HT-29 (cell line): ENCODE measurements around the gene ZNF785. TPM values are rescaled to one million over a fixed set of nuclear protein-coding genes. Genes with fewer than 3 reads are reported as not detected.
A peak's percentile ranks its signal among the peaks of the same experiment; 100 is the strongest.
"Not testable (repeated sequence)": the region's sequence is repeated elsewhere in the genome, so short reads cannot be mapped to it uniquely, and the experiment has no call there.

Experiments
- DNase-seq: peaks from one replicate; pipeline ENCODE4 v3.0.0-alpha.2; 2015; ENCODE audit warnings: low spot score
- total RNA-seq: library from RNA; depleted of rRNA; stranded (reverse); fragments of >200 nt; shearing (Covaris generic); gene quantifications from 2 replicates; pipeline ENCODE4 v1.2.3, GENCODE V29; 2014

The ZNF785 gene
- total RNA-seq, 1 experiment from 2014 or later, result 12.2 TPM

DNA sequence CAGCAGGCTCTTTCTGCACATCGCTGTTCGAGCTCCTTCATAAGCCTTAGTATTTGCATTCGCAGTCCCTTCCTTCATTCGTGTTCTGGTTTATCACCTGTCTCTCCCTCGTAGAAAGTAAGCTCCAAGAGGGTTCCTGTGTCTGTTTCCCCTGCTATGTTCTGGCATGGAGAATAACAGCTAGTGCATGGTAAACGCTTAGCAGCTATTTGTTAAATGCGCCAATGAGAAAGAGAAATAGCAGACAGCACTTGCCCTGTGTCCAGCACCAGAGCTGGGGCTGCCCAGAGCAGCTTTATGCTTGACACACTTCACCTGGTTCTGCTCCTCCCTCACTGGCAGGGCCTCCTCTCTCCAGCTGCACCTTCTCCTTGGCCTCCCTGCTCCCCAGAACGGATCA is 19.5 kb downstream of the ZNF785 start:
- no peak for DNase-seq

DNA sequence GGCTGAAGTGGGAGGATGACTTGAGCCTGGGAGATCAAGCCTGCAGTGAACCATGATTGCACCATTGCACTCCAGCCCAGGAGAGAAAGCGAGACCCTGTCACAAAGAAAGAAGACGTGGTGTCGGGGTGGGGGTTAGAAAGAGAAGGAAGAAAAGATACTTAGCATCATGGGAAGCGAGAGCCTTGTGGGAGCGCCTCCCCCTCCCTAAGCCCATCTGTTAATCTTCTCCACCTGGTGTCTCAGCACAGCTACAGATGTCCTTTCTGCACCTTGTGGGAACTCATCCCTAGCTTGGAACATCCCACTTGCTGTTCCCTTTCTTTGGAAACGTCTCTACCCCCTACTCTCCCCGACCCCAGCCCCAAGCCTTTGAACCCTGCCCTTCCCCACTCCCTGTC is 20.0 kb downstream of the ZNF785 start:
- no peak for DNase-seq

DNA sequence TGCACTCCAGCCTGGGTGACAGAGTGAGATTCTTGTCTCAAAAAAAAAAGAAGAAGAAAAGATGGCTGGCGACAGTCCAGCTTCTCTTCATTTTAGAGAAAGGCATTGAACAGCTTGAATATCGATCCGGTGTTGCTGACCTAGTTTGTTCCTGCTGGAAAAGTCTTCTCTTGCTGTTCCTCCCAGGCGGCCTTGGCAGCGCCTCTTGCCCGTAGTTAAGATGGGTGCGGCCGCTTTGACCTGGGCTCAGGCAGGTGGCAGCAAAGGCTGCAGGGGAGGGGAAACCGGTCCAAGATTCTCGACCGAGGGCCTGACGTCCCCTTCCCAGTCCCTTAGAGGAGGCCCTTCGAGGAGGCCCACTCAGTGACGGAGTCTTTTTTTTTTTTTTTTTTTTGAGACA is 23.5 kb downstream of the ZNF785 start:
- peak; percentile 59 for DNase-seq

DNA sequence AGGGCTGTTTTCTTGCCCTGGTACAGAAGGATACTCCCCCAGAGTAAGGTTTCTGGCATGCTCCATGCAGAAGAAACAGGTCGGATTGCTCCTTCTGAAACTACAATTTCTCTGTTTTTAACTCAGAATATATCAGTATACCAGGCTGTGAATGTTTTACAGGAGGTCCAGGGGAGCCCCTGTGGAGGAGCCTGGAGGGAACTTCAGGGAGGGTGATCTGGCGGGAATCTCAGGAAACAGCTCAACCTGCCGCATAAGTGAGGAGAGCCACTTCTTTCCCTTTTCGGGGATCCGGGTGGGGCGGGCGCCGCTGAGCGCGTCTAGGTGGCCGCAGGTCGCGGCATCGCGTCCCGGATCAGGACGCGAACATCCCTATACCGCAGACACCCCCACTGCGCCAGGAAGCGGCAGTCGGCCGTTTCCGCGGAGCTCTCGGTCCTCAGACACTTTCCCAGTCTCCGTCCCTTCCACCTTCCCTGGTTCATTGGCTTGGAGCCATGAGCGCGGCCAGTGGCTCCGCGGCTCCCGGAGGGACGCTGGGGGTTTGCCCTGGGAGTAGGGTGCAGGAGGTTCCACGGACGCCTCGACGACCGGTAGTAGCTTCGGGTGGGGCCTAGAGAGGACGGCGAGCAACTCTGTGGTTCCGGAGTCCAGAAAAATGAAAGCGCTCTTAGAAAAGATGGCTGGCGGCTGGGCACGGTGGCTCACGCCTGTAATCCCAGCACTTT is 24.2 kb downstream of the ZNF785 start:
- peak; percentile 72 for DNase-seq

DNA sequence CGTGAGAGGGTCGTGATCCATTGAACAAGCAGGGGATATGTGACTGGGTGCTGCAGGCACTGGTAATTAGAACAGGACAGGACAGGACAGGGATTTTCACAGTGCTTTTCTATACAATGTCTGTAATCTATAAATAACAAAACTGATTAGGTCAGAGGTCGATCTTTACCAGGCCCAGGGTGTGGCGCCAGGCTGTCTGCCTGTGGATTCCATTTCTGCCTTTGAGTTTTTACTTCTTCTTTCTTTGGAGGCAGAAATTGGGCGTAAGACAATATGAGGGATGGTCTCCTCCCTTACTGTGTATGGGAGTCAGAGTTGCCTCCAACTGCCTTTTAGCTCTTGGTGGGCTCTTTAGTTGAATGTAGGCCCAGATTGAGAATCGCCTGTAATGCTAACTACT is 25.8 kb downstream of the ZNF785 start:
- DNase-seq, result no peak

DNA sequence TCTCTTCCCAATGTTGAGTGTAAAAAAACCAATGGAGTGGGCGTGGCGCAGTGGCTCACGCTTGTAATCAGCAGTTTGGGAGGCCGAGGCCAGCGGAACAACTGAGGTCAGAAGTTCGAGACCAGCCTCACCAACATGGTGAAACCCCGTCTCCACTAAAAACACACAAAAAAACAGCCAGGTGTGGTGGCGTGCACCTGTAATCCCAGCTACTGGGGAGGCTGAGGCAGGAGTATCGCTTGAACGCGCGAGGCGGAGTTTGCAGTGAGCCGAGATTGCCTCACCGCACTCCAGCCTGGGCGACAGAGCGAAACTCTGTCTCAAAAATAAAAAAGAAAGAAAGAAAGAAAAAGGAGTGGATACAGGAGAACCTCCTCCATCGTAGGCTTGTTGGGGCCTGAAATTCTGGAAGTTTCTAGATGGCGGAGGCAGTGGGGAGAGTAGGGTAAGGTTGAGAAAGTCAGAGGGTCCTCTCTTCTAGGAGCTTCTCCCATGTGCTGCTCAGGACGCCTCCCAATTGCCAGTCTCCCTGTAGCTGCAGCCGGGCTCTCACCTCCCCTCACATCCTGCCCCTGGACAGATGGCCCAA is 26.6 kb downstream of the ZNF785 start:
- no peak for DNase-seq

DNA sequence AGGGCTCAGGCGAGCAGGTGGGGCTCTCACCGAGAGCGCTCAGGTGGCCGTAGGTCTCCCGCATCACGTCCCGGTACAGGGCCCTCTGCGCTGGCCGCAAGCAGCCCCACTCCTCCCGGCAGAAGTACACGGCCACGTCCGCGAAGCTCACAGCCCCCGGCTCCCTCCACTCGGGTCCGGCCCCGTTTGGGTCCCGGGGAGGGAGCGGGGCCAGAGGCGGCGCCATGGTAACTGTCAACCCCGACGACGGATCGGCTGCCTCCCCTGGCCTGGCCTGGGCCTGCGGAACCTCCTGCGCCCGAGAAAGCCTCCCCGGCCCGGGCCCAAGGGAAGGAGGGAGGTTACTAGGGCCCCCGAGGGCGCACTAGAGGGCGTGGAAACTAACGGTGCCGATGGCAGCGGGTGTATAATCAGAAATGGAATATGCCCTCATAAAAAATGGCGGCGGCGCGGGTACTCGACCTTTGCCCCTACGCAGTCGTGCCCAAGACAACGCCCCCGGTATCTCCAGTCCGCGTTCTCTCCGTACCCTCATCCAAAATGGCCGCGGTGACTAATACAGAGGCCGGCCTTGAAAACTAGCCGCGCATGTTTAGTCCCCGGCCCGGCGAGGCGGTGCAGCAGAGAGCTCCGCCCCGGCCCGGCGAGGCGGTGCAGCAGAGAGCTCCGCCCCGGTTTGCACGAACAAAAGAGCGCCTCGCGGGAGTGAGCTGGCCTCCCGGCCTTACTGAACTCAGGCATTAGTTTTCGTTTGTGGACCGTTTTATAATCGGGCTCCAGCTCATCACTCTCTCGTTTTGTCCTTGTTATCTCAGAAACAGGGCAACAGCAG is 27.3 kb downstream of the ZNF785 start, which contains the start of gene ZNF764:
TSS of gene ZNF764 (minus strand) at position 418 of the 832 bp plus-strand sequence. CDS start at position 226, 192 bp downstream.
- DNase-seq, result peak; percentile 97

DNA sequence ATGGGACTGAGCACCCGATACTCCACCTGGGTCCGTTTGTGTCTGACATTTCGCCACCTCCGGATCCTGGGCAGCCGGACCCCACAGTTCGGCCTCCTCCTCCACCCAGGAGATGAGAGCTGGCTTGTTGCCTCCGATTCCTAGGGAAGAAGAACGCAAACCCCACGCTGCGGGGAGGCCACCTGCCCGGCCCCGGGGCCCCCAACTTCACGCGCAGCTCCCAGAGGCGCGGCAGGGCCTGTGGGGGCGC is 27.9 kb downstream of the ZNF785 start:
- DNase-seq, result peak; percentile 24

DNA sequence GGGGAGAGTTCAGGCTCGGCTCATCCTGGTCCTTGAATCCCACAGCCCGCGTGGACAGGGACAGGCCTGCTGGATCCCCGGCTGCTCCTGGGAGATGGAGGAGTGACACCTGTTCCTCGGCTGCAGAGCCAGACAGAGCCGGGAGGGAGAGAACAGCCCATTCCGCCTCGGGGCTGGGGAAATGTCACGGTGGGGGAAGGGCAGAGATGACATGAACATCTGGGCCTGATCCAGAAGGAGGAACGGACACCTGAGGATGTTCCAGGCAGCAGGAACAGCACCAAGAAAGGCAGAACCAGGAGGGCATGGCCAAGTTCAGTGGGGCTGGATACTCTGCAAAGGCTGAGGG is 29.4 kb downstream of the ZNF785 start:
- no peak for DNase-seq

DNA sequence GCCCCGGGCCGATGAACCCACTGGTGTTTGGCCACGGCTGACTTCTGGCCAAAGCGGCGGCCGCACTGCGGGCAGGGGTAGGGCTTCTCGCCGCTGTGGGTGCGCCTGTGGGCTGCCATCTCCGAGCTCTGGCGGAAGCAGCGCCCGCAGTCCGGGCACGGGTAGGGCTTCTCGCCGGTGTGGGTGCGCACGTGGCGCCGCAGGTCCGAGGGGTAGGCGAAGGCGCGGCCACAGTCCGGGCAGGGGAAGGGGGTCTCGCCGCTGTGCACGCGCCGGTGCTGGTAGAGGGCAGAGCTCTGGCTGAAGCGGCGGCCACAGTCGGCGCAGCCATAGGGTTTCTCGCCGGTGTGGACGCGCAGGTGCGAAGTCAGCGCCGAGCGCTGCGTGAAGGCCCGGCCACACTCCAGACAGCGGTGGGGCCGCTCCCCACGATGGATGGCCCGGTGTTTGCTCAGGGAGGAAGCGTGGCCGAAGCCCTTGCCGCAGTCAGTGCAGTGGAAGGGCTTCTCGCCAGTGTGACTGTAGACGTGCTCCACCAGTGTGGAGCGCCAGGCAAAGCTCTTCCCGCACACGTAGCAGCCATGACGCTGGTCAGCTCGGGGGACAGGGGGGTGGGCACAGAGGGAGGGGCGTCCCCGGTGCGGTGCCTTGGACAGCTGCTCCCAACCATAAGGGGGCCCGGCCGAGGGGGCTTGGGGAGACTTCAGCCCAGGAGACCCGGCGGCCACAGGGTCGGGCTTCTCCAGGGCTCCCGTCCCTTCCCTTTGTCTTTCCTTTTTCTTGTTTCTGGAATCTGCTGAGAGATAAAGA is 30.0 kb downstream of the ZNF785 start:
- DNase-seq, result no peak

DNA sequence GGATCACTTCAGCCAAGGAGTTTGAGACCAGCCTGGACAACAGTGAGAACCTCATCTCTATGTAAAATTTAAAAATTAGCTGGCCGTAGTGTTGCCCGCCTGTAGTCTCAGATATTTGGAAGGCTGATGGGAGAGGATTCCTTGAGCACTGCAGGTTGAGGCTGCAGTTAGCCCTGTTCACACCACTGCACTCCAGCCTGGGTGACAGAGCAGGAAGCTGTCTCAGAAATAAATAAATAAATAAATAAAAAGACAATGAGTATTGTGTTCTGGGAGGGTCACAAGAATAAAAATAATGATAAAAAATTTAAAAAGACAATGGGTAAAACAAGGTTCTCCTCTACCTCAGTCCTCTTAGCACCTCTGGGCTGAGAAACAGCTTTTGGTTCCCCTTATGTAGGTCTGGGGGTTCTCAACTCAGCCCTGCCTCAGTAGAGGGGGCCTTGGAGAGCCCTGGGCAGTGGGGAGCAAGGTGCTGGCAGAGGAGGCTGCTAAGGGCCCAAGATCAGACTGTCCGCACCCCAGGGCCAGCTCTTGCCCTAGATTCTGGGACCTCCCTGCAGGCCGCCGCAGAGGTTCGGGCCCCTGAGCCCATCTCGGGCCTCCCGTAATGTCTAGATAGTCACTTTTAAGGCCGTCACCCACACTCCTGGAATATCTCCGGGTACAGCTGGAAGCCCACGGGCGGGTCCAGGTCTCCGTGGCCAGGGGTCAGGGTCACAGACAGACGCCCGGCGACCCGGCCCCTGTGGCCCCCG is 30.8 kb downstream of the ZNF785 start:
- no peak for DNase-seq

DNA sequence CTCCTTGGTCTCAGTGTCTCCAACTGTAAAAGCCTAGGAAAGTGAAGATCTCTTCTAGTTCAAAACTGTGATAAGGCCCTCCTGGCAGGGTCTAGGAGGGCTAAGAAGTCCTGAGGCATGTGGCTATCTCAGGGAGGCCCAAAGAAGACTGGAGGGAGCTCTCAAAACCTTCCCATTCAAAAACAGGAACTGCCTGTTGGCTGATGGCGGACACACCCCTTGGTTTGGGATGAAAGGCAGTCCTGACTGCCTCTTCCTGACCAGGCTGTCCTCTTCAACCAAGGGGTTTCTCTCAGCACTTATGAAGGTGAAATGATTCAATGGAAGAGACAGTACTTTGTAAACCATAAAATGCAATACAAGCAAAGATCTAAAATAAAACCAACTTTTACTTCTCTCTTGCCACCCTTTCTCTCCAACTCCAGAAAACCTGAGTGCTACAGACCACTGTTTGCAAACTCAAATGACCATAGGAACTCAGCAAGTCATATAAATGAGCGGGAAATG is 32.1 kb downstream of the ZNF785 start:
- no peak for DNase-seq

DNA sequence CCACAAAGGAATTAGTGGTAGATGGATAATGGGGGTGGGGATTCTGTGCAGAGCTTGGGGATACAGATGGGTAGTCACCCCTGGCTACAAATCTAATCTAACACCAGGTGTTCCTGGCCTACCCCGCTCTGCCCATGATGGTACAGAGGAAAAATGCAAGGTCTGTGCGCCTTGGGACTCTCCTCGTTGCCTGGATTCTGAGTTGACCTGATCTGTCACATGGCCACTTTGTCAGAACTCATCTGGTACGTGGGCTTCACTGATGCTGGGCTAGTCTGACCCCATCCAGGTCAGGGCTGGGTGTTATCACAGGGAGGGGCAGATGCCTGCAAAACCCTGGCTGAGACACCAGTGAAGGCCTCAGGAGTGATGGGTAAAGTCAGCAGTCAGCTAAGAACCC is 32.5 kb downstream of the ZNF785 start:
- no peak for DNase-seq

DNA sequence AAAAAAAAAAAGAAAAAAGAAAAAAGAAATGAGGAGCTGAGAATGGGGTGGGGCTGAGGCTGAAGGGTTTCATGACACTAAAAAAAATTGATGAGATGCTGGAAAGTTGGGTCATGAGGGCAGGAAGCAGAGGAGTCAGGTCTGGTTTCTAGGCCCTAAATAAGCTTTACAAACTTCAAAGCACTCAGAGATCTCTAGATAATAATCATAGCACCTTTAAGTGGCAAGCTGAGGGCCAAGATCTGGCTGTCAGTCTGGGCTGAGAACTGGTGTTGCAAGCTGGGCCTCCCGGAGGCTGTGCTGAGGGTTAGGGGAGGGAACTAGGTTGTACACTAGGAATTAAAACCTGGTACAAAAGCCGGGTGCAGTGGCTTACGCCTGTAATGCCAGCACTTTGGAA is 33.7 kb downstream of the ZNF785 start:
- DNase-seq, result no peak

DNA sequence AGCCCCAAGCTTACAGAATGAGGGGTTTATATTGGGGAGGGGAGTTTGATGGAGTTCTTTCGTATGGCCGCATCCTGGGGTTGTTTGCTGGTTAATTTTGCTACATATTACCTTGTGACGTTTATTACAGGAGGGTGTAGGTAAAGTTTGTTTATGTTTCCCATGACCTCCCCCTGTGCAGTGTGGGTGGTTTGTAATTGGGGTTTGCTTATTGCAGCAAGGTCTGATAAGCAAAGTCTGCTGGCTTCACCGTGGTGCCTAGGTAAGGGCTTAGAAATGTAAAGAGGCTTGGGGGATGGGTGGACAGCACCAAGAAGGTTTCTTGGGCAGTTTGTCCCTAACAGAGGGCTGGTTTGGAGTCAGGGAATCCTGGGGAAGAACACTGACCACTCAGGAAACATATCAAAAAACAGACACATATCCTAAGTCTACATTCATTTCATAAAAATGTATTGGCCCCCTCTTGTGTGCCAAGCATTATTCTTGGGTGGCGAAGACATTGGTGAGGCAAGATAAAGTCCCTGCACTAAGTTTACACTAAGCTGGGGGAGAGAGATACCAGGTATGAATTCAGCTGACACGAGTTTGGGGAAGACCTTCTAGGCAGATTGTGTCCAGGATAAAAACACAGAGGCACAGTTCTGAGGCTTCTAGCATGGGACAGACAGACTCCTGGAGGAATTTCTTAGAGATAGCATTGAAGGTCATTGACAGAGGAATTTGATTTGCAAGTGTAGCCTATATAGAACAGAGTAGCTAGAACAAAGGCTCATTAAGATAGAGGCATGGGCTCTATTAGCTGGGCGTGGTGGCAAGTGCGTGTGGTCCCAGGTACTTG is 36.9 kb downstream of the ZNF785 start:
- no peak for DNase-seq

DNA sequence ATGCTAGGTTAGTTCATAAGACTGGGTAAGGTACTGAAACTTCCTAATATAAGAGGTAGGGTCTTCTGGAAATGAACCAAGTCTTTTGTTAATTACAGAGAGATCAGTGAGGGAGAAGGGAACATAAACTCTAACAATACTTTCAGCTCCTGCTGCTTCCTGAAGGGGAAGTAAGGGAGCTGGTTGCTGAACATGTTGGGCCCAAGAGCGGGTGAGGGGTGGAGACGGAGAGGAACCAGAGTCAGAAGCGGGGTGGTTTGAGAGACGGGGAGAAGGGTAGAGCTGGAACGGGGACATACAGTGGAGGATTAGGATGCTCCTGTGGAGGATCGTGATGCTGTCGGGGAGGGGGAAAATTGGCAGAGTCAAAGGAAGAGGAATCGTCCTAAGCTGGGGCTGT is 39.4 kb downstream of the ZNF785 start:
- DNase-seq, result no peak

DNA sequence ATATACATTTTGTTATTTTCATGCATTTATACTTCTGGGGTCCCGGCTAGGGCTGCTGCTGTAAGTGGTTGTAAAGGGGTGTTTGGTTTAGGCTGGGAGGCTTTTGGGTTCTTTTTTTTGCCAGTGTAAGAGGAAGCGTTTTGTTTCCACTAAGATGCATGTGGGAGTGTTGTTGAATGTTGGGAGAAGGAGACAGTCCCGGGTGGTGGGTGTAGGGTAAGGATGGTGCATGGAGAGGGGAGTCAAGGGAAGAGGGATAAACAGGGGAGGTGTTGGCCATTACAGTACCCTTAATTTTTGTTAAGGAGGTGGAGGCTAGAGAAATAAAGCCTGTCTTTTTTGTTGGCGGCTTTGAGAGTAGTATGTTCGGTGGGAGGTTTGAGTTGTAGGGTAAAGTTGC is 42.4 kb downstream of the ZNF785 start:
- no peak for DNase-seq

DNA sequence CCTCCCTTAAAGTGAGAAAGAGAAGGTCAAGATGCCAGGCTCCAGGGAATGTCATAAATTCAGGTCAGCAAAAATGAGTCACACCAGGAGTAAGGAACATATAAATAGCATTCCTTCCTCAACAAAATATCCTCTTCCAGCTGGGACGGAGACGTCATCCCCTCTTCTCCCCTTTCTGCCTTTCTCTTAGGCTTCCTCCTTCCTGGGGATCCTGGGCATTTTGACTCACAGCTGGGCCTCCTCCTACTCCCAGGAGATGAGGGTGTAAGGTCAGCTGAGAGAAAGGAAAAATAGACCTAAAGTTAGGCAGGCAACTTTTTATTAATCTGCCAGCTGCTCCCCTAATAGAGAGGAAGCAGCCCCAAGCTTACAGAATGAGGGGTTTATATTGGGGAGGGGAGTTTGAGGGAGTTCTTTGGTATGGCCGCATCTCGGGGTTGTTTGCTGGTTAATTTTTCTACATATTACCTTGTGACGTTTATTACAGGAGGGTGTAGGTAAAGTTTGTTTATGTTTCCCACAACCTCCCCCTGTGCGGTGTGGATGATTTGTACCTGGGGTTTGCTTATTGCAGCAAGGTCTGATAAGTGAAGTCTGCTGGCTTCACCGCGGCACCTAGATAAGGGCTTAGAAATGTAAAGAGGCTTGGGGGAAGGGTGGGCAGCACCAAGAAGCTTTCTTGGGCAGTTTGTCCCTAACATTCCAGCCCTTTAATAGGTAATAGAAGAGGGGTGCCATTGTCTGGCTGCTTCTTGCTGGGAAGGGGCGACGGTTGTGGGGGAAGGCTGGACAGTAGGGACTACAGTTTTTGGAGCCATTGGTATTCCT is 43.8 kb downstream of the ZNF785 start:
- DNase-seq, result no peak

DNA sequence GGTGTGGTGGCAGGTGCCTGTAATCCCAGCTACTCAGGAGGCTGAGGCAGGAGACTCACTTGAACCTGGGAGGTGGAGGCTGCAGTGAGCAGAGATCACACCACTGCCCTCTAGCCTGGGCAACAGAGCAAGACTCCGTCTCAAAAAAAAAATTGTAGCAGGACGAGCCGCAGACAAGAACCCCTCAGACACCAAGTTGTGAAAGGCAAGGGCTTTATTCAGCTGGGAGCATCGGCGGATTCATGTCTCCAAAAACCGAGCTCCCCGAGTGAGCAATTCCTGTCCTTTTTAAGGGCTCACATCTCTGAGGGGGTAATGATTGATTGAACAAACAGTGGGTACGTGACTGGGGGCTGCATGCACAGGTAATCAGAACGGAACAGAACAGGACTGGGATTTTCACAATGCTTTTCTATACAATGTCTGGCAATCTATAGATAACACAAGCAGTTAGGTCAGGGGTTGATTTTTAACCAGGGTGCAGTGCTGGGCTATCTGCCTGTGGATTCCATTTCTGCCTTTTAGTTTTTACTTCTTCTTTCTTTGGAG is 44.5 kb downstream of the ZNF785 start:
- not testable (repeated sequence) for DNase-seq
